Measurements from ENCODE around the gene FBXL15. TPM values are rescaled to one million over a fixed set of nuclear protein-coding genes. Genes with fewer than 3 reads are reported as not detected.

The FBXL15 gene
- total and polyA plus RNA-seq, 9 of the 15 experiments (the other 6 are each of a cell fraction or from before 2014, with no cell fraction given): 0.08 to 25.9 (median 3.5) TPM

DNA sequence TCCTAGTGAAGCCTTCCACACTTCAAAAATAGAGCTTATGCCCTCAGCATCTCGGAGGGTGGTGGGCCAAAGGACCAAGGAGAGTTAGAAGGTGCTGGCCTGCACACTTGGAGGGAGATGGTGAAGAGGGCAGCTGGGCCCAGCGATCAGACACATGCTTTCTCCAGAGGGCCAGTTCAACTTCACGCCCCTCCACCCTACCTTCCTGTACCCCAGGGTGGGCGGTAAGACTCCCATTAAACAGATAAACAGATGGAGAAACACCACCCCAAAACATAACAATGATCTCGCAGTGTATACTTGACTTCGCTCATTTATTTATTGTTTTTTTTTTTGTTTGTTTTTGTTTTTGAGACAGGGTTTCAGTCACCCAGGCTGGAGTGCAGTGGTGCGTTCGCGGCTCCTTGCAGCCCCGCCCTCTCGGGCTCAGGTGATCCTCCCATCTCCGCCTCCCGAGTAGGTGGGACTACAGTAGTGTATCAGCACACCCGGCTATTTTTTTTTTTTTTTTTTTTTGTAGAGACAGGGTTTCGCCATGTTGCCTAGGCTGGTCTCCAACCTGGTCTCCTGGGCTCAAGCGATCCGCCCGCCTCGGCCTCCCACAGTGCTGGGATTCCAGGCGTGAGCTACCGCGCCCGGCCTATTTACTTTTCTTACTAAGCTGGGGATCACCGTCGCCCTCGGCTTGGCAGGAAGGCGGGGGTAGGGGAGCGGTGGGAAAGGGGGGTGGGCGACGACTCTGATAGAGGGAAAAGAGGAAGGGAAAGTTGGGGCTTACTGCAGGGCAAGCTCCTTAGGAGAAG is 28.9 kb downstream of the FBXL15 start (continued):
- TF ChIP-seq, protein P1, sequence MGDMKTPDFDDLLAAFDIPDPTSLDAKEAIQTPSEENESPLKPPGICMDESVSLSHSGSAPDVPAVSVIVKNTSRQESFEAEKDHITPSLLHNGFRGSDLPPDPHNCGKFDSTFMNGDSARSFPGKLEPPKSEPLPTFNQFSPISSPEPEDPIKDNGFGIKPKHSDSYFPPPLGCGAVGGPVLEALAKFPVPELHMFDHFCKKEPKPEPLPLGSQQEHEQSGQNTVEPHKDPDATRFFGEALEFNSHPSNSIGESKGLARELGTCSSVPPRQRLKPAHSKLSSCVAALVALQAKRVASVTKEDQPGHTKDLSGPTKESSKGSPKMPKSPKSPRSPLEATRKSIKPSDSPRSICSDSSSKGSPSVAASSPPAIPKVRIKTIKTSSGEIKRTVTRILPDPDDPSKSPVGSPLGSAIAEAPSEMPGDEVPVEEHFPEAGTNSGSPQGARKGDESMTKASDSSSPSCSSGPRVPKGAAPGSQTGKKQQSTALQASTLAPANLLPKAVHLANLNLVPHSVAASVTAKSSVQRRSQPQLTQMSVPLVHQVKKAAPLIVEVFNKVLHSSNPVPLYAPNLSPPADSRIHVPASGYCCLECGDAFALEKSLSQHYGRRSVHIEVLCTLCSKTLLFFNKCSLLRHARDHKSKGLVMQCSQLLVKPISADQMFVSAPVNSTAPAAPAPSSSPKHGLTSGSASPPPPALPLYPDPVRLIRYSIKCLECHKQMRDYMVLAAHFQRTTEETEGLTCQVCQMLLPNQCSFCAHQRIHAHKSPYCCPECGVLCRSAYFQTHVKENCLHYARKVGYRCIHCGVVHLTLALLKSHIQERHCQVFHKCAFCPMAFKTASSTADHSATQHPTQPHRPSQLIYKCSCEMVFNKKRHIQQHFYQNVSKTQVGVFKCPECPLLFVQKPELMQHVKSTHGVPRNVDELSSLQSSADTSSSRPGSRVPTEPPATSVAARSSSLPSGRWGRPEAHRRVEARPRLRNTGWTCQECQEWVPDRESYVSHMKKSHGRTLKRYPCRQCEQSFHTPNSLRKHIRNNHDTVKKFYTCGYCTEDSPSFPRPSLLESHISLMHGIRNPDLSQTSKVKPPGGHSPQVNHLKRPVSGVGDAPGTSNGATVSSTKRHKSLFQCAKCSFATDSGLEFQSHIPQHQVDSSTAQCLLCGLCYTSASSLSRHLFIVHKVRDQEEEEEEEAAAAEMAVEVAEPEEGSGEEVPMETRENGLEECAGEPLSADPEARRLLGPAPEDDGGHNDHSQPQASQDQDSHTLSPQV (IDR thresholded peaks at IDR 0.05): peak; percentile 67; the same call in 1 of the 2 replicates
- TF ChIP-seq, protein P2, sequence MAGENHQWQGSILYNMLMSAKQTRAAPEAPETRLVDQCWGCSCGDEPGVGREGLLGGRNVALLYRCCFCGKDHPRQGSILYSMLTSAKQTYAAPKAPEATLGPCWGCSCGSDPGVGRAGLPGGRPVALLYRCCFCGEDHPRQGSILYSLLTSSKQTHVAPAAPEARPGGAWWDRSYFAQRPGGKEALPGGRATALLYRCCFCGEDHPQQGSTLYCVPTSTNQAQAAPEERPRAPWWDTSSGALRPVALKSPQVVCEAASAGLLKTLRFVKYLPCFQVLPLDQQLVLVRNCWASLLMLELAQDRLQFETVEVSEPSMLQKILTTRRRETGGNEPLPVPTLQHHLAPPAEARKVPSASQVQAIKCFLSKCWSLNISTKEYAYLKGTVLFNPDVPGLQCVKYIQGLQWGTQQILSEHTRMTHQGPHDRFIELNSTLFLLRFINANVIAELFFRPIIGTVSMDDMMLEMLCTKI (IDR thresholded peaks at IDR 0.05; ENCODE audit: partially characterized antibody): no peak
- TF ChIP-seq IFI16 (CRISPR knock-in tag; IDR thresholded peaks at IDR 0.05) (no peak), ZNF124 (CRISPR knock-in tag; IDR thresholded peaks at IDR 0.05) (no peak), ZNF75A (CRISPR knock-in tag; IDR thresholded peaks at IDR 0.05) (no peak), FUS (optimal IDR thresholded peaks at IDR 0.05; ENCODE audit: low read depth, low read length) (no peak), FOXM1 (IDR thresholded peaks at IDR 0.05; ENCODE audit: low read depth) (no peak), FOXM1 (CRISPR knock-in tag; IDR thresholded peaks at IDR 0.05; ENCODE audit: low read depth) (no peak), TAF1 (IDR thresholded peaks at IDR 0.05; ENCODE audit: control insufficient read depth, extremely low read depth, insufficient read depth, low read length, severe bottlenecking) (peak; percentile 56), ZNF165 (CRISPR knock-in tag; IDR thresholded peaks at IDR 0.05; ENCODE audit: borderline replicate concordance) (no peak), TEAD4 (IDR thresholded peaks at IDR 0.05; ENCODE audit: low read length) (no peak), TEAD4 (CRISPR knock-in tag; IDR thresholded peaks at IDR 0.05; ENCODE audit: borderline replicate concordance) (no peak), MTA3 (IDR thresholded peaks at IDR 0.05; ENCODE audit: borderline replicate concordance) (no peak), SAP30 (IDR thresholded peaks at IDR 0.05; ENCODE audit: borderline replicate concordance, insufficient read depth, low read depth, low read length, poor library complexity, severe bottlenecking) (no peak), BRD4 (IDR thresholded peaks at IDR 0.05) (no peak), ATF1 (CRISPR knock-in tag; IDR thresholded peaks at IDR 0.05) (no peak), ATF1 (tag; IDR thresholded peaks at IDR 0.05) (no peak)
- TF ChIP-seq, protein P3, sequence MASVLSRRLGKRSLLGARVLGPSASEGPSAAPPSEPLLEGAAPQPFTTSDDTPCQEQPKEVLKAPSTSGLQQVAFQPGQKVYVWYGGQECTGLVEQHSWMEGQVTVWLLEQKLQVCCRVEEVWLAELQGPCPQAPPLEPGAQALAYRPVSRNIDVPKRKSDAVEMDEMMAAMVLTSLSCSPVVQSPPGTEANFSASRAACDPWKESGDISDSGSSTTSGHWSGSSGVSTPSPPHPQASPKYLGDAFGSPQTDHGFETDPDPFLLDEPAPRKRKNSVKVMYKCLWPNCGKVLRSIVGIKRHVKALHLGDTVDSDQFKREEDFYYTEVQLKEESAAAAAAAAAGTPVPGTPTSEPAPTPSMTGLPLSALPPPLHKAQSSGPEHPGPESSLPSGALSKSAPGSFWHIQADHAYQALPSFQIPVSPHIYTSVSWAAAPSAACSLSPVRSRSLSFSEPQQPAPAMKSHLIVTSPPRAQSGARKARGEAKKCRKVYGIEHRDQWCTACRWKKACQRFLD (CRISPR knock-in tag; IDR thresholded peaks at IDR 0.05): 0 out of 2 replicates have a peak, but pooled peaks have one; percentile 11
- TF ChIP-seq, protein P4, sequence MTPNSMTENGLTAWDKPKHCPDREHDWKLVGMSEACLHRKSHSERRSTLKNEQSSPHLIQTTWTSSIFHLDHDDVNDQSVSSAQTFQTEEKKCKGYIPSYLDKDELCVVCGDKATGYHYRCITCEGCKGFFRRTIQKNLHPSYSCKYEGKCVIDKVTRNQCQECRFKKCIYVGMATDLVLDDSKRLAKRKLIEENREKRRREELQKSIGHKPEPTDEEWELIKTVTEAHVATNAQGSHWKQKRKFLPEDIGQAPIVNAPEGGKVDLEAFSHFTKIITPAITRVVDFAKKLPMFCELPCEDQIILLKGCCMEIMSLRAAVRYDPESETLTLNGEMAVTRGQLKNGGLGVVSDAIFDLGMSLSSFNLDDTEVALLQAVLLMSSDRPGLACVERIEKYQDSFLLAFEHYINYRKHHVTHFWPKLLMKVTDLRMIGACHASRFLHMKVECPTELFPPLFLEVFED (CRISPR knock-in tag; conservative IDR thresholded peaks at IDR 0.05): no peak
